Measurements from ENCODE around the gene INO80. TPM values are rescaled to one million over a fixed set of nuclear protein-coding genes. Genes with fewer than 3 reads are reported as not detected.

The INO80 gene
- total and polyA plus RNA-seq, 2 donors (not counting 3 experiments of a cell fraction or from before 2014, with no cell fraction given): 5.7 to 29.1 TPM

DNA sequence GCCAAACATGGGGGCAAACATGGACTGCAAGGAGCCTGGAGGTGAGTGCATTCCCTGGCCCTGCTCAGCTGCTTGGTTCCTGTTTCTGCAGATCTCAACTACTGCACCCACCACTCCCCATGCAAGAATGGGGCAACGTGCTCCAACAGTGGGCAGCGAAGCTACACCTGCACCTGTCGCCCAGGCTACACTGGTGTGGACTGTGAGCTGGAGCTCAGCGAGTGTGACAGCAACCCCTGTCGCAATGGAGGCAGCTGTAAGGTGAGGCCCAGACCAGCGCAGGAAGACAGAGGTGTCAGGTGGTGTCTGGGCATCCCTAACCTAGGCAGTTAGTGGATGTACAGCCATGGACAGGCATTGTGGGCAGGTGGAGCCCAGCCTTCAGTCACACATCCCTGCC is 181.6 kb downstream of the INO80 start:
- dilution Hi-C loops (cut with MboI; ENCODE audit: extremely low pct_ligation_motif_present, low sequenced_read_pairs) (no loop called here), intact Hi-C loops (cut with micrococcal nuclease) (no loop called here)
- no peak overlapping the region for H2AFZ ChIP-seq (ENCODE audit: low read depth, low read length)
- FAIRE-seq (no peak), DNase-seq (ENCODE audit: low read depth, low spot score) (no peak)
- no peak overlapping the region for H3K27ac ChIP-seq (ENCODE audit: insufficient read depth, low read depth, low read length)
- H3K4me3 ChIP-seq (replicated peaks in 1 of 3; ENCODE audit: insufficient read depth in 1 of 3, low read depth in 1 of 3, low read length in 3 of 3): no peak overlapping the region
- no peaks in the 10 kb centered on the region for H3K79me2 ChIP-seq (ENCODE audit: control insufficient read depth, insufficient read depth, low read length)
- POLR2A ChIA-PET: interaction anchor here (0.7 kb wide), 1 partner anchor 50 kb away, joined by 3 read pairs; no protein-coding TSS in a partner anchor
- H3K36me3 ChIP-seq (ENCODE audit: control insufficient read depth in 2 of 2, extremely low read depth in 1 of 2, insufficient read depth in 2 of 2, low read length in 2 of 2): peaks cover 0 to 52% of the 10 kb centered on the region in 2 experiments
- H4K20me1 ChIP-seq (replicated peaks; ENCODE audit: control insufficient read depth, extremely low read depth, insufficient read depth, low read length): no peaks in the 10 kb centered on the region
- no peaks in the 10 kb centered on the region for H3K9me1 ChIP-seq (replicated peaks; ENCODE audit: control insufficient read depth, extremely low read depth, insufficient read depth, low read length)
- no TSS peak for BruUV-seq (replicated peaks)
- peaks cover 12% of the 10 kb centered on the region for H3K4me1 ChIP-seq (ENCODE audit: control insufficient read depth, extremely low read depth, insufficient read depth, low read length)
- no peaks in the 10 kb centered on the region for H3K9me3 ChIP-seq (replicated peaks; ENCODE audit: control insufficient read depth, insufficient read depth, low read length)
- CTCF ChIA-PET: interaction anchor here (1.3 to 1.9 kb wide), 4 partner anchors 19 to 85 kb away, joined by 3 to 6 read pairs (median 4); no protein-coding TSS in a partner anchor
- H3K27me3 ChIP-seq (ENCODE audit: control insufficient read depth in 2 of 2, insufficient read depth in 2 of 2, low read length in 2 of 2): no peaks in the 10 kb centered on the region
- H3K4me2 ChIP-seq (ENCODE audit: insufficient read depth, low read length): no peak overlapping the region
- TF ChIP-seq POLR2AphosphoS5 (IDR thresholded peaks at IDR 0.05; ENCODE audit: insufficient read depth, low read depth, low read length) (no peak), FOS (IDR thresholded peaks at IDR 0.05; ENCODE audit: borderline replicate concordance, insufficient read depth, low read length) (no peak), POLR2A (IDR thresholded peaks at IDR 0.05; ENCODE audit: low read depth, low read length) (no peak), CTCF (IDR thresholded peaks at IDR 0.05; ENCODE audit: extremely low read depth in 1 of 2, insufficient read depth in 1 of 2, low read depth in 1 of 2, low read length in 2 of 2) (no peak), MYC (IDR thresholded peaks at IDR 0.05; ENCODE audit: low read depth, low read length) (no peak)
- H3K9ac ChIP-seq (replicated peaks; ENCODE audit: extremely low read depth, insufficient read depth, low read length): no peak overlapping the region

GRCh38 chr15:40933517-40933902 is 182.6 kb downstream of the INO80 start:
- intact Hi-C loops (cut with micrococcal nuclease) (no loop called here), dilution Hi-C loops (cut with MboI; ENCODE audit: extremely low pct_ligation_motif_present, low sequenced_read_pairs) (no loop called here)
- Histone ChIP-seq H3K4me3 (replicated peaks in 1 of 3; ENCODE audit: insufficient read depth in 1 of 3, low read depth in 1 of 3, low read length in 3 of 3) (no peak overlapping the region), H2AFZ (ENCODE audit: low read depth, low read length) (no peak overlapping the region), H3K9ac (replicated peaks; ENCODE audit: extremely low read depth, insufficient read depth, low read length) (no peak overlapping the region), H3K36me3 (ENCODE audit: control insufficient read depth in 2 of 2, extremely low read depth in 1 of 2, insufficient read depth in 2 of 2, low read length in 2 of 2) (peaks cover 0 to 49% of the 10 kb centered on the region in 2 experiments), H3K27me3 (ENCODE audit: control insufficient read depth in 2 of 2, insufficient read depth in 2 of 2, low read length in 2 of 2) (peaks cover 0 to 2% of the 10 kb centered on the region in 2 experiments), H3K4me1 (ENCODE audit: control insufficient read depth, extremely low read depth, insufficient read depth, low read length) (peaks cover 15% of the 10 kb centered on the region), H3K4me2 (ENCODE audit: insufficient read depth, low read length) (no peak overlapping the region), H3K9me3 (replicated peaks; ENCODE audit: control insufficient read depth, insufficient read depth, low read length) (no peaks in the 10 kb centered on the region), H4K20me1 (replicated peaks; ENCODE audit: control insufficient read depth, extremely low read depth, insufficient read depth, low read length) (no peaks in the 10 kb centered on the region), H3K27ac (ENCODE audit: insufficient read depth, low read depth, low read length) (no peak overlapping the region), H3K9me1 (replicated peaks; ENCODE audit: control insufficient read depth, extremely low read depth, insufficient read depth, low read length) (no peaks in the 10 kb centered on the region), H3K79me2 (ENCODE audit: control insufficient read depth, insufficient read depth, low read length) (no peaks in the 10 kb centered on the region)
- TF ChIP-seq POLR2AphosphoS5 (IDR thresholded peaks at IDR 0.05; ENCODE audit: insufficient read depth, low read depth, low read length) (no peak), FOS (IDR thresholded peaks at IDR 0.05; ENCODE audit: borderline replicate concordance, insufficient read depth, low read length) (no peak), GATA2 (IDR thresholded peaks at IDR 0.05; ENCODE audit: insufficient read depth, insufficient read length, low read depth, low read length) (no peak), JUN (IDR thresholded peaks at IDR 0.05; ENCODE audit: borderline replicate concordance, insufficient read depth, insufficient read length, low read depth) (no peak), MYC (IDR thresholded peaks at IDR 0.05; ENCODE audit: low read depth, low read length) (no peak), EZH2 (IDR thresholded peaks at IDR 0.05; ENCODE audit: borderline replicate concordance, low read depth, low read length, severe bottlenecking) (no peak), CTCF (IDR thresholded peaks at IDR 0.05; ENCODE audit: extremely low read depth in 1 of 2, insufficient read depth in 1 of 2, low read depth in 1 of 2, low read length in 2 of 2) (no peak), POLR2A (IDR thresholded peaks at IDR 0.05; ENCODE audit: low read depth, low read length) (no peak)
- TF ChIP-seq, protein P1, sequence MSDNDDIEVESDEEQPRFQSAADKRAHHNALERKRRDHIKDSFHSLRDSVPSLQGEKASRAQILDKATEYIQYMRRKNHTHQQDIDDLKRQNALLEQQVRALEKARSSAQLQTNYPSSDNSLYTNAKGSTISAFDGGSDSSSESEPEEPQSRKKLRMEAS (IDR thresholded peaks at IDR 0.05; ENCODE audit: insufficient read depth, insufficient read length): no peak
- DNase-seq (ENCODE audit: low read depth, low spot score) (no peak), FAIRE-seq (no peak)
- no TSS peak for BruUV-seq (replicated peaks)
- CTCF ChIA-PET: interaction anchor here (7.4 to 12.4 kb wide), 2 partner anchors 8 to 27 kb away, joined by 143 to 260 read pairs; no protein-coding TSS in a partner anchor
- POLR2A ChIA-PET: interaction anchor here (0.7 kb wide), 1 partner anchor 49 kb away, joined by 3 read pairs; no protein-coding TSS in a partner anchor

All from endothelial cell of umbilical vein (primary cell).